GM12878 (cell line): ENCODE results near the gene SMARCB1. TPM values are rescaled to one million over a fixed set of nuclear protein-coding genes. Genes with fewer than 3 reads are reported as not detected.
A peak's percentile ranks its signal among the peaks of the same experiment; 100 is the strongest.

ENCODE experiments used
- ATAC-seq: fragments of 200-7000 bp; cut with Tn5 transposase; 3 replicates; pipeline ENCODE4 v1.9.1; 2020; ENCODE audit warnings: mild to moderate bottlenecking, moderate library complexity
- BruUV-seq: library from RNA; stranded (reverse); fragments of 400-500 nt; replicated peaks from 2 replicates; lab custom pipeline; 2021; lab: Mats Ljungman, UMichigan
- CTCF ChIA-PET: fragments of 300-600 bp; sonication (Branson Sonifier 250); formaldehyde crosslinking; extraction: SDS; loops from one replicate; lab custom pipeline; 2021; ENCODE audit warnings: inconsistent platforms; lab: Yijun Ruan, JAX
- POLR2A ChIA-PET: fragments of 350-600 bp; formaldehyde crosslinking; extraction: SDS; loops from one replicate; lab custom pipeline; 2021; ENCODE audit warnings: inconsistent platforms; lab: Charles Lee
- RAD21 ChIA-PET: fragments of 300-600 bp; sonication (Branson Sonifier 250); formaldehyde crosslinking; loops from one replicate; lab custom pipeline; 2023; ENCODE audit warnings: antibody characterized with exemption; ENCODE audit not compliant: unreplicated experiment; lab: Charles Lee
- SMC1A ChIA-PET: fragments of 300-600 bp; sonication (Branson Sonifier 250); formaldehyde crosslinking; loops from one replicate; lab custom pipeline; 2023; ENCODE audit not compliant: unreplicated experiment, uncharacterized antibody; lab: Charles Lee
- DNase-seq: peaks from one replicate; pipeline ENCODE4 v3.0.0-alpha.2; 2011; ENCODE audit warnings: low read depth, low spot score
- FAIRE-seq: peaks from 3 replicates; lab custom pipeline; 2011; peaks lifted over from hg19 to GRCh38; lab: Jason Lieb, UNC
- H2AFZ ChIP-seq: 2 replicates; pipeline ENCODE4 v1.6.0; 2011; ENCODE audit warnings: low read depth, low read length, control low read depth; ENCODE audit not compliant: control insufficient read depth
- H3K27ac ChIP-seq: 2 replicates; pipeline ENCODE4 v1.5.1; 2011; ENCODE audit warnings: control low read depth; ENCODE audit not compliant: control insufficient read depth, insufficient read depth
- H3K27me3 ChIP-seq, 2 experiments: replicated peaks in 1 of 2; 2 replicates each; pipeline versions ENCODE4 v1.6.0 to v1.6.1; 2011; ENCODE audit warnings: low read length in 1 of 2; ENCODE audit not compliant: control insufficient read depth in 2 of 2, insufficient read depth in 2 of 2
- H3K36me3 ChIP-seq, 2 experiments: 2 replicates each; pipeline ENCODE4 v1.5.1; 2011; ENCODE audit warnings: low read length in 1 of 2; ENCODE audit not compliant: control insufficient read depth in 2 of 2, insufficient read depth in 2 of 2
- H3K4me1 ChIP-seq: 2 replicates; pipeline ENCODE4 v1.6.1; 2011; ENCODE audit warnings: mild to moderate bottlenecking, low read length, moderate library complexity, mixed read lengths; ENCODE audit not compliant: control insufficient read depth, insufficient read depth
- H3K4me2 ChIP-seq: 2 replicates; pipeline ENCODE4 v1.6.0; 2011; ENCODE audit warnings: control low read depth; ENCODE audit not compliant: control insufficient read depth, insufficient read depth
- H3K4me3 ChIP-seq: fragments of 200-600 bp; sonication (generic); 2 replicates; pipeline ENCODE4 v1.5.1; 2016
- H3K79me2 ChIP-seq: 2 replicates; pipeline ENCODE4 v1.6.0; 2011; ENCODE audit warnings: low read length; ENCODE audit not compliant: control insufficient read depth, insufficient read depth
- H3K9ac ChIP-seq: 2 replicates; pipeline ENCODE4 v1.8.0; 2011; ENCODE audit warnings: low read length, control low read depth, mixed read lengths; ENCODE audit not compliant: control insufficient read depth, insufficient read depth
- H3K9me3 ChIP-seq: replicated peaks from 3 replicates; pipeline ENCODE4 v1.5.1; 2011; ENCODE audit warnings: mild to moderate bottlenecking, low read length; ENCODE audit not compliant: control insufficient read depth, insufficient read depth
- H4K20me1 ChIP-seq: 2 replicates; pipeline ENCODE4 v1.6.0; 2011; ENCODE audit not compliant: control insufficient read depth, insufficient read depth
- ATF3 ChIP-seq: IDR thresholded peaks from 2 replicates; pipeline ENCODE4 v1.6.1; 2011; ENCODE audit warnings: low read depth, mild to moderate bottlenecking, low read length, moderate library complexity, borderline replicate concordance; ENCODE audit errors: extremely low read depth
- BACH1 ChIP-seq: fragments of 450-650 bp; IDR thresholded peaks from 2 replicates; pipeline ENCODE4 v1.6.1; 2017; ENCODE audit warnings: mild to moderate bottlenecking, borderline replicate concordance
- CREB1 ChIP-seq: IDR thresholded peaks from 2 replicates; pipeline ENCODE4 v1.6.1; 2012; ENCODE audit warnings: low read depth, mild to moderate bottlenecking, inconsistent platforms
- E4F1 ChIP-seq: fragments of 450-650 bp; IDR thresholded peaks from 2 replicates; pipeline ENCODE4 v1.6.1; 2018; ENCODE audit warnings: borderline replicate concordance, mild to moderate bottlenecking; ENCODE audit not compliant: partially characterized antibody
- EED ChIP-seq: sonication (generic); IDR thresholded peaks from 2 replicates; pipeline ENCODE4 v1.6.1; 2016; ENCODE audit warnings: antibody characterized with exemption, low read depth
- MTA2 ChIP-seq: fragments of 450-650 bp; IDR thresholded peaks from 2 replicates; pipeline ENCODE4 v1.6.1; 2016; ENCODE audit warnings: low read depth, mild to moderate bottlenecking, moderate library complexity
- MTA3 ChIP-seq: IDR thresholded peaks from 2 replicates; pipeline ENCODE4 v1.6.1; 2012; ENCODE audit warnings: low read length, inconsistent platforms, borderline replicate concordance
- RELB ChIP-seq: fragments of 450-650 bp; IDR thresholded peaks from 2 replicates; pipeline ENCODE4 v1.6.1; 2017; ENCODE audit warnings: low read depth, mild to moderate bottlenecking, moderate library complexity
- RUNX3 ChIP-seq: IDR thresholded peaks from 2 replicates; pipeline ENCODE4 v1.6.1; 2012; ENCODE audit warnings: low read length, inconsistent platforms
- STAT1 ChIP-seq: fragments of 450-650 bp; conservative IDR thresholded peaks from 2 replicates; pipeline ENCODE4 v1.6.1; 2014; ENCODE audit warnings: antibody characterized with exemption, mild to moderate bottlenecking
- ZZZ3 ChIP-seq: IDR thresholded peaks from 2 replicates; pipeline ENCODE4 v1.6.1; 2011; ENCODE audit warnings: low read depth; ENCODE audit not compliant: control insufficient read depth, insufficient read length
- WGBS: methylation state at CpG from one replicate; pipeline ENCODE4 v1.1.6; 2016; ENCODE audit warnings: low lambda C conversion rate; ENCODE audit not compliant: insufficient replicate concordance, insufficient coverage; ENCODE audit errors: missing lambda C conversion rate; 5-methylcytosine and 5-hydroxymethylcytosine counted together
- in situ Hi-C: fragments of 300-500 bp; cut with MboI; formaldehyde crosslinking; loops from 9 replicates; pipeline ENCODE4 v1.14.3; 2018; ENCODE audit warnings: mixed read lengths
- intact Hi-C: fragments of 100-400 bp; cut with micrococcal nuclease; formaldehyde crosslinking; loops from one replicate; pipeline ENCODE4 v1.14.2; 2022; ENCODE audit not compliant: unreplicated experiment
- polyA plus RNA-seq, 11 experiments: library from polyadenylated mRNA; depleted of rRNA in 4 of 11; unstranded in 6 of 11; stranded (reverse) in 5 of 11; fragments of >200 nt; fragmentation: Nextera tagmentation in 4 of 11; fragmentation: Illumina TruSeq in 1 of 11; extraction: Ambion mirVana in 4 of 11; extraction: Trizol in 1 of 11; gene quantifications; 1 replicate in 1 of 11; 2 replicates in 10 of 11; pipeline versions ENCODE4 v1.2.1 to v1.2.3, GENCODE V29; 2011 to 2016; ENCODE audit warnings: inconsistent platforms in 2 of 11, missing spikeins in 2 of 11, low read depth in 1 of 11
- total RNA-seq, 4 experiments: library from RNA; depleted of rRNA in 3 of 4; stranded (reverse); fragments of >200 nt in 3 of 4; fragmentation: Illumina TruSeq in 1 of 4; extraction: Trizol in 1 of 4; gene quantifications; 2 replicates each; pipeline versions ENCODE4 v1.2.1 to v1.2.3, GENCODE V29; 2013 to 2021

SMARCB1 gene
- total and polyA plus RNA-seq, 10 of the 15 experiments (the other 5 are each of a cell fraction or from before 2014, with no cell fraction given) = 9.1 to 215 (median 183) TPM

GRCh38 chr22:23763579-23763945, 23.2 kb upstream of the SMARCB1 start:
- SMC1A ChIA-PET = interaction anchor here (2.0 kb wide), 1 partner anchor 10 kb away, joined by 8 read pairs; the partner anchor contains the start of gene VPREB3
- TF ChIP-seq E4F1 (no peak), RELB (no peak), ZZZ3 (no peak), MTA3 (no peak), RUNX3 (no peak), MTA2 (no peak), CREB1 (no peak), STAT1 (no peak), EED (no peak), BACH1 (no peak), ATF3 (no peak)
- TF ChIP-seq, all 136 proteins: peak for 0
- Histone ChIP-seq H3K27ac (no peak overlapping the region; the same call in 1 of the 2 replicates), H2AFZ (peak overlapping the region; percentile 63), H3K36me3 (no peaks in the 10 kb centered on the region; a peak in 1 of 4 replicates), H3K9ac (peak overlapping the region; percentile 10), H3K4me2 (peak overlapping the region; percentile 94), H3K27me3 (no peaks in the 10 kb centered on the region), H4K20me1 (no peaks in the 10 kb centered on the region; the same call in 1 of the 2 replicates), H3K4me1 (peaks cover 25% of the 10 kb centered on the region), H3K9me3 (no peaks in the 10 kb centered on the region), H3K79me2 (peaks cover 24% of the 10 kb centered on the region), H3K4me3 (peak overlapping the region; percentile 56; the same call in 1 of the 2 replicates)
- intact Hi-C loops (no loop called here), in situ Hi-C loops (no loop called here)
- WGBS = 13% methylated on average over 12 of the region's 17 CpGs
- RAD21 ChIA-PET = interaction anchor here (1.4 to 1.5 kb wide), 2 partner anchors 13 to 94 kb away, joined by 3 to 5 read pairs; partner anchors contain the start of genes SLC2A11 and ZNF70
- no peak for FAIRE-seq
- CTCF ChIA-PET = interaction anchor here (1.1 kb wide), 1 partner anchor 83 kb away, joined by 3 read pairs; no protein-coding TSS in a partner anchor
- ATAC-seq = peak; percentile 50
- POLR2A ChIA-PET = interaction anchor here (0.6 to 1.3 kb wide), 3 partner anchors 8 to 35 kb away, joined by 3 to 5 read pairs (median 4); no protein-coding TSS in a partner anchor
- DNase-seq = no peak
- no TSS peak for BruUV-seq
